DMS53 treated with DMSO at 0.1 percent for 48 hours (cell line): ENCODE measurements around the gene KRT36.

Source experiments
- DNase-seq: peaks from one replicate; lab custom pipeline; 2025; ENCODE audit not compliant: unreplicated experiment; lab: John Stamatoyannopoulos, UW

Gene KRT36

GRCh38 chr17:41504246-41504977 lies 14.7 kb upstream of the KRT36 start:
- no peak for DNase-seq

GRCh38 chr17:41503202-41503601 lies 13.5 kb upstream of the KRT36 start:
- DNase-seq, result no peak

GRCh38 chr17:41500131-41500911 lies 10.6 kb upstream of the KRT36 start:
- DNase-seq, result no peak

GRCh38 chr17:41499714-41500113 lies 10.0 kb upstream of the KRT36 start:
- DNase-seq, result no peak

- no peak for DNase-seq
These were observed 8.6 kb upstream of the KRT36 start for GRCh38 chr17:41498276-41498675.

- peak; percentile 87 for DNase-seq
These were observed 7.2 kb upstream of the KRT36 start for GRCh38 chr17:41496803-41497484.

GRCh38 chr17:41494524-41494923 lies 4.8 kb upstream of the KRT36 start:
- no peak for DNase-seq

GRCh38 chr17:41492771-41493170 lies 3.1 kb upstream of the KRT36 start:
- DNase-seq, result no peak

- no peak for DNase-seq
These were observed 2.6 kb upstream of the KRT36 start for GRCh38 chr17:41492351-41492750.

- DNase-seq, result no peak
These were observed 1.8 kb upstream of the KRT36 start for GRCh38 chr17:41491476-41491875.

GRCh38 chr17:41490000-41490990 lies 585 bp upstream of the KRT36 start:
- DNase-seq, result no peak

GRCh38 chr17:41486809-41487530 lies 2.7 kb downstream of the KRT36 start:
- no peak for DNase-seq

- no peak for DNase-seq
These were observed 3.4 kb downstream of the KRT36 start for GRCh38 chr17:41486316-41486715.

- no peak for DNase-seq
These were observed 4.5 kb downstream of the KRT36 start for GRCh38 chr17:41484920-41485904.

- DNase-seq, result no peak
These were observed 5.5 kb downstream of the KRT36 start for GRCh38 chr17:41483991-41484826.

- no peak for DNase-seq
These were observed 6.2 kb downstream of the KRT36 start for GRCh38 chr17:41483531-41483930.

- DNase-seq, result no peak
These were observed 8.7 kb downstream of the KRT36 start, which contains the start of gene KRT35 for GRCh38 chr17:41481036-41481435. KRT35 (minus strand) TSS chr17:41481151; CDS start chr17:41481097, 54 bp downstream.

- DNase-seq, result no peak
These were observed 9.1 kb downstream of the KRT36 start for GRCh38 chr17:41480581-41480980.
